Measurements from ENCODE around the gene NFATC2.
A peak's percentile ranks its signal among the peaks of the same experiment; 100 is the strongest.

NFATC2 gene

GRCh38 chr20:51456511-51457509 lies 85.7 kb downstream of the NFATC2 start:
- Histone ChIP-seq H3K4me2 (ENCODE audit: low read length) (no peak overlapping the region), H3K27me3 (ENCODE audit: low read depth, low read length) (no peaks in the 10 kb centered on the region), H3K9me3 (ENCODE audit: insufficient read depth, low read length) (no peaks in the 10 kb centered on the region), H3K27ac (ENCODE audit: low read length) (peak overlapping the region; percentile 4; the same call in 1 of the 2 replicates), H3K4me3 (ENCODE audit: low read length) (no peak overlapping the region), H4K20me1 (ENCODE audit: insufficient read depth, low read length) (no peaks in the 10 kb centered on the region), H3K36me3 (replicated peaks; ENCODE audit: low read depth, low read length) (peaks cover 80% of the 10 kb centered on the region), H3K4me1 (ENCODE audit: low read length) (peaks cover 45% of the 10 kb centered on the region), H3K9ac (ENCODE audit: low read length) (no peak overlapping the region), H2AFZ (ENCODE audit: low read depth, low read length) (no peak overlapping the region), H3K79me2 (ENCODE audit: low read length) (peaks cover 29% of the 10 kb centered on the region)
- TF ChIP-seq CTCF (IDR thresholded peaks at IDR 0.05; ENCODE audit: low read depth, low read length): no peak
- TF ChIP-seq EZH2phosphoT487 (IDR thresholded peaks at IDR 0.05; ENCODE audit: low read depth): no peak

GRCh38 chr20:51454250-51454865 lies 88.2 kb downstream of the NFATC2 start:
- no peaks in the 10 kb centered on the region for H3K9me3 ChIP-seq (ENCODE audit: insufficient read depth, low read length)
- TF ChIP-seq EZH2phosphoT487 (IDR thresholded peaks at IDR 0.05; ENCODE audit: low read depth) (no peak), CTCF (IDR thresholded peaks at IDR 0.05; ENCODE audit: low read depth, low read length) (no peak)
- H3K9ac ChIP-seq (ENCODE audit: low read length): no peak overlapping the region
- no peak overlapping the region for H3K4me2 ChIP-seq (ENCODE audit: low read length)
- H4K20me1 ChIP-seq (ENCODE audit: insufficient read depth, low read length): peaks cover 7% of the 10 kb centered on the region; the same call in 1 of the 2 replicates
- peaks cover 28% of the 10 kb centered on the region for H3K4me1 ChIP-seq (ENCODE audit: low read length)
- peaks cover 79% of the 10 kb centered on the region for H3K36me3 ChIP-seq (replicated peaks; ENCODE audit: low read depth, low read length)
- H3K4me3 ChIP-seq (ENCODE audit: low read length): no peak overlapping the region
- H3K79me2 ChIP-seq (ENCODE audit: low read length): peaks cover 20% of the 10 kb centered on the region
- no peaks in the 10 kb centered on the region for H3K27me3 ChIP-seq (ENCODE audit: low read depth, low read length)
- no peak overlapping the region for H2AFZ ChIP-seq (ENCODE audit: low read depth, low read length)
- H3K27ac ChIP-seq (ENCODE audit: low read length): no peak overlapping the region

- Histone ChIP-seq H3K4me3 (ENCODE audit: low read length) (no peak overlapping the region), H4K20me1 (ENCODE audit: insufficient read depth, low read length) (peaks cover 7% of the 10 kb centered on the region; the same call in 1 of the 2 replicates), H2AFZ (ENCODE audit: low read depth, low read length) (no peak overlapping the region), H3K36me3 (replicated peaks; ENCODE audit: low read depth, low read length) (peaks cover 73% of the 10 kb centered on the region), H3K27ac (ENCODE audit: low read length) (no peak overlapping the region), H3K9me3 (ENCODE audit: insufficient read depth, low read length) (no peaks in the 10 kb centered on the region), H3K9ac (ENCODE audit: low read length) (no peak overlapping the region), H3K27me3 (ENCODE audit: low read depth, low read length) (no peaks in the 10 kb centered on the region), H3K79me2 (ENCODE audit: low read length) (peaks cover 9% of the 10 kb centered on the region; the same call in 1 of the 2 replicates), H3K4me1 (ENCODE audit: low read length) (peaks cover 23% of the 10 kb centered on the region), H3K4me2 (ENCODE audit: low read length) (no peak overlapping the region)
- no peak for TF ChIP-seq EZH2phosphoT487 (IDR thresholded peaks at IDR 0.05; ENCODE audit: low read depth)
- no peak for TF ChIP-seq CTCF (IDR thresholded peaks at IDR 0.05; ENCODE audit: low read depth, low read length)
Measured at GRCh38 chr20:51452734-51453365, 89.7 kb downstream of the NFATC2 start.

Data from OCI-LY3 (cell line).